PC-9 (cell line): ENCODE measurements around the gene BCL2.

Experiments used
- CTCF ChIP-seq: fragments of 200-600 bp; sonication (generic); conservative IDR thresholded peaks from 2 replicates; pipeline ENCODE4 v1.6.1; 2017; ENCODE audit warnings: mixed run types, antibody characterized with exemption, mild to moderate bottlenecking, moderate library complexity
- EZH2 ChIP-seq: fragments of 200-600 bp; sonication (generic); IDR thresholded peaks from 2 replicates; pipeline ENCODE4 v1.8.0; 2017; ENCODE audit warnings: antibody characterized with exemption, low read depth

GRCh38 chr18:63309422-63309821 lies 10.1 kb downstream of the BCL2 start:
- no peak for TF ChIP-seq CTCF
- TF ChIP-seq EZH2, result no peak
